Activated CD8-positive, alpha-beta memory T cell treated with anti-CD3 and anti-CD28 coated beads for 48 hours (primary cell): Measurements from ENCODE around the gene TMEM126A.

ENCODE experiments used
- DNase-seq, 3 experiments: peaks; one replicate each; pipeline ENCODE4 v3.0.0-alpha.2; 2020; ENCODE audit warnings: low read depth in 2 of 3, low spot score in 2 of 3

The TMEM126A gene

DNA sequence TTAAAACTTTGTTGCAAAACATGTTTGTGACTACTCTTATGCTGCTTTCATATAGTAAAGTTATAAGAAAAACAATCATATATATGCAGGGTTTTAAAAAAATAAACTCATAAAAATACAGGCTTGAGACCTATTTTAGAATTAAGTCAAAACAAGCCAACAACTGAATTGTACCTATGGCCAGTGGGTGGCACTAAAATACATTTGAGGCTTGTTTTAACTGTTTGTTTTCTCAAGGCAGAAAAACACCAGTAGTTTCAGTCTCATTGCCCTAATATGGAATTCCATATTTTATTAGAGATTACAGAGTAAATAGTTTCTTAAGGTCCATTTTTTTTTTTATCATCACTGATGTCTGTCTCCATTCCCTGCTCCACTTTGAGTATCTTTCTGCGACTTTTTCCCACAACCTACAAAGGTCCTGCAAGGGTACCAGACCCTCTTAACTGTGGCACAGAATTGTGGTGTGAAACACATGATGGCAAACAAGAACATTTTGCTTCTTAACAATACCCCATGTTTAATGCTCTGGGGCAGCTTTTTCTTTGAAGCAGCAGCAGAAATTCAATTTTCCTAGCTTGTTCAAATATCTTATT, 46.7 kb downstream of the TMEM126A start:
- no peak for DNase-seq

DNA sequence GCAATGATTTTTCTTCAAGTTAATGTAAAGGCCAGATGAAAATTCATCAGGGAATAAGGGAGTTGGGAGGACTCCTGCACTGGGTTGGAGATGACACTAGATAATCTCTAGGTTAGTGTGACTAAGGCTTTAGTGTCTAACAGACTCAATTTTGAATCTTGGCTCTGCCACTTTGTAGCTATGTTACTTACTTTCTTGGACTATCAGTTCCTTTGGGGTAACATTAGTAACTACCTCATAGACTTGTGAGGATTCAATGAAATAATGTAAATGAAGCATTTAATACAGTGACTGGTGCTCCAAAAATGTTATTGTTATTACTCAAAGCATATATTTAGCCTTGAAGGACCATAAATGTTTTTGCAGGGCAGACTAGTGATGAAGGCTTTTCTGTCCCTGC, 47.8 kb downstream of the TMEM126A start:
- DNase-seq: no peak

DNA sequence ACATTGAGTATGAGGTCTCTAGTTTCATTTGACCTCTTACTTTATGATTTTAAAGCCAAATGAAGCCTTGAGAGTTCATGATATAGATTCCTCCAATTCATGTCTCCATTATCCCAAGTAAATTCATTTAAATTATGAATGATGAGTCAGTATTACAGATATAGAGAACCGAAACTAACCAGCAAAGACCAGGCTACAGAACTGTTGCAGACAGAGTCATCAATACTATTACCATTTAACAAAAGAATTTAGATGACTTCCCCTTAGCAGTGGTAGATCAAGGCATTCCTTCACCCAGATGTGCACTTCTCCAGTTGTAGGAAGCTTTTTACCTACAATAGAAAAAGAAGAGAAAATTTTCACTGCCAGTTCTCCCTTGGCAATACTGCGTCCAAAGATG, 50.0 kb downstream of the TMEM126A start:
- no peak for DNase-seq

DNA sequence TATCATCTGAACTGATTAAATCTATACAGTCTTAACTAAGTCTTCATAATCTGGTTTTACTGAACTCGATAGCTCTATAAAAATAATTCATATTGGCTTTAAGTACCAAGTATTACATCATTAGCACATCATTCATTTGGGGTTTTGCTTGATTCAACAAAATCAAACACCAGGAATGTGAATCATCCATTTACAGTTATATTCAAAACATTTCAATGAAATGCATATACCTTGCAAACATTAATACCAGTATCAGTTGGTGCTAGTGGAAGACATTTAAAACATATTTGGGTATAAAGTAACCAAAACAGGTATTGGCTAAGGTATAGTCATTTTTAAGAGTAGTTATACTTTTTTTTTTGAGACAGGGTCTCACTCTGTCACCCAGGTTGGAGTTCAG, 50.4 kb downstream of the TMEM126A start:
- DNase-seq: no peak

DNA sequence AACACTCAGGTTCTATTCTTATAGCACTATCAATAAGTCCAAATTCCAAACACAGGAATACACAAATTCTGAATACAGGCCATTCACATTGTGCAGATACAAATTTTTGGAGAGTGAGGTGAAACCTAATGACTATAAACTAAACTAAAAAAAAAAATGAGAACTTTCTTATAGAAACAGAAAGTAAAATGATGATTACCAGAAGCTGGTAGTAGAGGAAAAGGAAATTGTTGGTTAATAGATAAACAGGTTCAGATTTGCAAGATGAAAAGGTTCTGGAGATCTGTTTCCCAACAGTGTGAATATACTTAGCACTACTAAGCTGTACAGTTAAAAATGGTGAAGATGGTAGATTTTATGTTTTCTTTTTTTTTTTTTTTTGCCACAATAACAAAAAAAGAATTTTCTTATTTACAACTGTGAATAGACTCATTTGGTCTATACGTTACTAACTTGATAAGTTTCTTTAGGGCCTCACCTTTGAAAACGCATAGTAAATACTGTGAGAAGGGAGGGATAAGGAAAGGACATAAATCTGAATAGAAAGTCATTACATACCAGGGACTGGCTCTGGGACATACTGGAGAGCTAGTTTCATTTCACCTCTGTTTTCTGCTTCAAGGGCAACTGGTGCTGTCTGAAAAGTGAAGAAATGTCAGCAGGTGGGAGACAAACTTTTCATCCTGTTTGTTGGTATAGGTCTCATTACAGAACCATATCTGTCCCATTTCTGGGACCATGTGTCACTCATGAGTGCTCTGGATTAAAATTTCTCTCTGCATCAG, 52.4 kb downstream of the TMEM126A start:
- DNase-seq: no peak

DNA sequence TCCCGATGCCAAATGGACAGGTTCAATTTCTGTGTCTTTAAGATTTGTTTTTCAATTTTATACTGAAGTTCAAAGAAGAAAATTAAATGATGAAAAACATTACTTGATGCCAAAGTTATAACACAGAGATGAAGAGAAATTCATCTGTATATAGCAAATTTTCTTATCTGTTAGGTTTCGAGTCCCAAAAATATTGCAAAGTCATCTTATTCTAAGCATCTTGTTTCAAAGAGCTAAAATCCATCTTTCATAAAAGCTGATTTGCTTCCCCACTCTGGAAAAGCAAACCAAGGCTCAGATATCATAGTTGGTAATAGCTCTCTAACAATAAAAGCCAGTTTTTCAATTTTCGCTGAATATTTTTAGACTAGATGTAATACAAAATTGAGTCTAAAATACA, 57.2 kb downstream of the TMEM126A start:
- no peak for DNase-seq

DNA sequence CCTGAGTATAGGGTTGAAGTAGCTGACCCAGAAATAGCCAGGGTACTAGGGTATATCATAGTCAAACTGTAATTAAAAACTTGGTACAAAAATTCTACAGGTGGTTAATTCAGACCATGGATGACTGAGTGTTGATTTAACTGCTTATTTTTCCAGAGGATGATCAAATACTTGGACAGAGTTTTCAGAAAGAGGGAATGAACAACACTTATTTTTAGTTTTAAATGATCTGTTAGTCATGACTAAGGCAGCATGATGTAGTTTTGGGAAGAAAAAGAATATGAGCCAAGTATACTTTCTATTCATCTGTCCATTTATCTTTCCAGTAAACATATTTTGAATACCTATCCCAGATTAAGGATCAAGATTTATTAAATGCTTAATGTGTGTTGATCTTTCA, 58.0 kb downstream of the TMEM126A start:
- DNase-seq: no peak
